Mucosa of descending colon (tissue), 3 donors: ENCODE data around the gene CCNK. TPM values are rescaled to one million over a fixed set of nuclear protein-coding genes. Genes with fewer than 3 reads are reported as not detected.

Source experiments
- ATAC-seq: fragments of 200-7000 bp; cut with Tn5 transposase; one replicate; pipeline ENCODE4 v1.9.1; 2020; ENCODE audit warnings: mild to moderate bottlenecking, moderate library complexity
- DNase-seq, 3 donors: peaks; one replicate each; pipeline ENCODE4 v3.0.0-alpha.2; 2020
- H3K36me3 ChIP-seq: fragments of 200-600 bp; one replicate; pipeline ENCODE4 v1.8.0; 2021; ENCODE audit warnings: low read depth, mild to moderate bottlenecking
- H3K4me1 ChIP-seq: fragments of 200-600 bp; one replicate; pipeline ENCODE4 v1.8.0; 2021; ENCODE audit warnings: low read depth, mild to moderate bottlenecking
- H3K4me3 ChIP-seq: fragments of 200-600 bp; one replicate; pipeline ENCODE4 v1.8.0; 2021; ENCODE audit warnings: mild to moderate bottlenecking
- H3K9me3 ChIP-seq: fragments of 200-600 bp; one replicate; pipeline ENCODE4 v1.8.0; 2021; ENCODE audit warnings: mild to moderate bottlenecking
- CTCF ChIP-seq: fragments of 200-600 bp; IDR thresholded peaks from one replicate; pipeline ENCODE4 v1.8.0; 2022; ENCODE audit warnings: antibody characterized with exemption, mild to moderate bottlenecking
- intact Hi-C, 2 donors: fragments of 100-400 bp; cut with DNase I in 1 of 2; cut with micrococcal nuclease in 1 of 2; formaldehyde crosslinking; loops; one replicate each; pipeline versions ENCODE4 v1.11.0 to v1.11.1; 2022; cut with DNase I, micrococcal nuclease
- total RNA-seq, 3 donors: library from RNA; stranded (reverse); fragmentation: NEBNext Ultra II Directional in 2 of 3; extraction: Animal tissue kit (Norgen Biotek cat#: 25700) in 2 of 3; gene quantifications; one replicate each; pipeline versions ENCODE4 v1.2.1 to v1.2.4, GENCODE V29; 2021 to 2023
- donor health status: DM: no; HTN: no; CAD: no; lungs with moderate emphysema.
- donor health status: DM: no; HTN: no; CAD: no.
- donor health status: DM: no; HTN: yes; CAD: no.

Gene CCNK
- total RNA-seq, 3 donors from 2014 or later = 47.4 to 68.4 (median 64.5) TPM

GRCh38 chr14:99479160-99479905 lies 1.9 kb upstream of the CCNK start:
- TF ChIP-seq CTCF = no peak
- Histone ChIP-seq H3K9me3 (no peaks in the 10 kb centered on the region), H3K4me1 (peaks cover 22% of the 10 kb centered on the region), H3K4me3 (peak overlapping the region; percentile 91), H3K36me3 (no peaks in the 10 kb centered on the region)
- DNase-seq (no peak), ATAC-seq (no peak)
- intact Hi-C loops = no loop called here

- H3K4me3 ChIP-seq = peak within 1 kb of the TSS; percentile 91
- intact Hi-C loops = no loop called here
These were observed 1.0 kb upstream of the CCNK start, which contains the start of gene SETD3 for GRCh38 chr14:99479906-99480869. SETD3 (minus strand) TSS chr14:99480859; CDS start chr14:99465805, 15,054 bp downstream.

GRCh38 chr14:99481745-99482099 lies 513 bp downstream of the CCNK start:
- Histone ChIP-seq H3K4me1 (peaks cover 22% of the 10 kb centered on the region), H3K4me3 (peak overlapping the region; percentile 91), H3K36me3 (no peaks in the 10 kb centered on the region), H3K9me3 (no peaks in the 10 kb centered on the region)
- ATAC-seq = no peak
- peak in 1 of 3 donors; percentile 59 for DNase-seq
- intact Hi-C loops = no loop called here
- TF ChIP-seq CTCF = no peak

More at GRCh38 chr14:99479906-99480869, 1.0 kb upstream of the CCNK start, which contains the start of gene SETD3:
- H3K9me3 ChIP-seq = no peaks in the 10 kb centered on the region
- peaks cover 22% of the 10 kb centered on the region for H3K4me1 ChIP-seq
- no peak for TF ChIP-seq CTCF
- no peaks in the 10 kb centered on the region for H3K36me3 ChIP-seq
- DNase-seq (peak; percentile 54 to 81 (median 72)), ATAC-seq (peak; percentile 0)

GRCh38 chr14:99484106-99484505 lies 2.9 kb downstream of the CCNK start:
- DNase-seq (no peak), ATAC-seq (no peak)
- intact Hi-C loops = no loop called here
- Histone ChIP-seq H3K4me3 (no peak overlapping the region), H3K4me1 (peaks cover 13% of the 10 kb centered on the region), H3K9me3 (no peaks in the 10 kb centered on the region), H3K36me3 (no peaks in the 10 kb centered on the region)
- no peak for TF ChIP-seq CTCF

- Histone ChIP-seq H3K4me1 (no peaks in the 10 kb centered on the region), H3K9me3 (no peaks in the 10 kb centered on the region), H3K36me3 (peaks cover 10% of the 10 kb centered on the region), H3K4me3 (no peak overlapping the region)
- DNase-seq (no peak), ATAC-seq (no peak)
- intact Hi-C loops = no loop called here
- TF ChIP-seq CTCF = no peak
These were observed 16.1 kb downstream of the CCNK start for GRCh38 chr14:99497341-99497740.
